Measurements from ENCODE around the gene INSL6.

GRCh38 chr9:5146241-5146640 is 39.2 kb downstream of the INSL6 start:
- TF ChIP-seq POLR2A (IDR thresholded peaks at IDR 0.05) (no peak), CTCF (IDR thresholded peaks at IDR 0.05) (no peak)
